Caco-2 (cell line): ENCODE data around the gene TNFRSF4. TPM values are rescaled to one million over a fixed set of nuclear protein-coding genes. Genes with fewer than 3 reads are reported as not detected.

Source experiments
- BruUV-seq: library from RNA; stranded (reverse); fragments of 400-500 nt; replicated peaks from 2 replicates; lab custom pipeline; 2021; lab: Mats Ljungman, UMichigan
- CTCF ChIA-PET: fragments of 300-600 bp; sonication (Branson Sonifier 250); formaldehyde crosslinking; loops from one replicate; lab custom pipeline; 2022; ENCODE audit warnings: antibody characterized with exemption; lab: Charles Lee
- POLR2A ChIA-PET: fragments of 300-600 bp; sonication (Branson Sonifier 250); formaldehyde crosslinking; loops from one replicate; lab custom pipeline; 2022; ENCODE audit warnings: antibody characterized with exemption; lab: Charles Lee
- DNase-seq, 2 experiments: peaks; one replicate each; pipeline versions ENCODE4 v3.0.0 to v3.0.0-alpha.2; 2020 to 2022
- H3K27me3 ChIP-seq: replicated peaks from 2 replicates; pipeline ENCODE4 v1.6.0; 2011; ENCODE audit warnings: low read length; ENCODE audit not compliant: control insufficient read depth, insufficient read depth
- H3K36me3 ChIP-seq: 2 replicates; pipeline ENCODE4 v1.5.1; 2011; ENCODE audit warnings: low read length; ENCODE audit not compliant: control insufficient read depth, insufficient read depth
- H3K4me1 ChIP-seq: fragments of 250-450 bp; sonication (Bioruptor Pico); 2 replicates; pipeline ENCODE4 v1.5.1; 2020; ENCODE audit warnings: mild to moderate bottlenecking
- H3K4me3 ChIP-seq: 2 replicates; pipeline ENCODE4 v1.5.1; 2011; ENCODE audit warnings: low read depth, mild to moderate bottlenecking, control low read depth, low read length
- H3K9me3 ChIP-seq: fragments of 250-450 bp; sonication (Bioruptor Pico); 2 replicates; pipeline ENCODE4 v1.5.1; 2020; ENCODE audit warnings: mild to moderate bottlenecking, moderate library complexity
- H3K27ac Mint-ChIP-seq: one replicate; pipeline ENCODE4 v1.8.0; 2022; ENCODE audit warnings: mixed read lengths; ENCODE audit not compliant: unreplicated experiment
- H3K27me3 Mint-ChIP-seq: one replicate; pipeline ENCODE4 v1.8.0; 2022; ENCODE audit warnings: mixed read lengths; ENCODE audit not compliant: insufficient read depth, unreplicated experiment
- H3K36me3 Mint-ChIP-seq: one replicate; pipeline ENCODE4 v1.8.0; 2022; ENCODE audit warnings: mild to moderate bottlenecking, mixed read lengths; ENCODE audit not compliant: insufficient read depth, unreplicated experiment
- H3K4me1 Mint-ChIP-seq: one replicate; pipeline ENCODE4 v1.8.0; 2022; ENCODE audit warnings: low read depth, mixed read lengths; ENCODE audit not compliant: unreplicated experiment
- H3K4me3 Mint-ChIP-seq: one replicate; pipeline ENCODE4 v1.8.0; 2022; ENCODE audit warnings: mild to moderate bottlenecking, moderate library complexity, mixed read lengths; ENCODE audit not compliant: unreplicated experiment
- H3K9me3 Mint-ChIP-seq: one replicate; pipeline ENCODE4 v1.8.0; 2022; ENCODE audit warnings: mixed read lengths; ENCODE audit not compliant: unreplicated experiment
- CTCF ChIP-seq, 2 experiments: fragments of 200-600 bp in 1 of 2; IDR thresholded peaks; 1 replicate in 1 of 2; 2 replicates in 1 of 2; pipeline versions ENCODE4 v1.5.1 to v1.8.0; 2011 to 2022; ENCODE audit warnings: antibody characterized with exemption in 1 of 2, control low read depth in 1 of 2, inconsistent platforms in 1 of 2, low read depth in 1 of 2, low read length in 1 of 2, mild to moderate bottlenecking in 1 of 2, moderate library complexity in 1 of 2; ENCODE audit not compliant: insufficient read depth in 1 of 2, severe bottlenecking in 1 of 2, unreplicated experiment in 1 of 2
- intact Hi-C: fragments of 100-400 bp; cut with micrococcal nuclease; formaldehyde crosslinking; loops from one replicate; pipeline ENCODE4 v1.10.0; 2022; ENCODE audit not compliant: unreplicated experiment
- total RNA-seq: library from RNA; stranded (reverse); gene quantifications from 2 replicates; pipeline ENCODE4 v1.2.3, GENCODE V29; 2022

Gene TNFRSF4
- total RNA-seq, 1 experiment from 2014 or later = not detected

- no TSS peak for BruUV-seq
- Histone ChIP-seq H3K4me3 (peak within 1 kb of the TSS; percentile 70), H3K36me3 (peaks cover 2% of the 10 kb centered on the region; the same call in 1 of the 2 replicates), H3K4me1 (peaks cover 16% of the 10 kb centered on the region), H3K9me3 (no peaks in the 10 kb centered on the region), H3K27me3 (no peaks in the 10 kb centered on the region)
- no peaks in the 10 kb centered on the region for H3K9me3 Mint-ChIP-seq
- POLR2A ChIA-PET = interaction anchor here (0.6 kb wide), 1 partner anchor 29 kb away, joined by 3 read pairs; no protein-coding TSS in a partner anchor
- intact Hi-C loops = no loop called here
- DNase-seq = no peak
- TF ChIP-seq CTCF (IDR thresholded peaks at IDR 0.05; ENCODE audit: insufficient read depth in 1 of 2, low read depth in 1 of 2, low read length in 1 of 2, severe bottlenecking in 1 of 2, unreplicated experiment in 1 of 2) = no peak
- peak within 1 kb of the TSS; percentile 85 for H3K4me3 Mint-ChIP-seq
- peaks cover 6% of the 10 kb centered on the region for H3K4me1 Mint-ChIP-seq
- H3K36me3 Mint-ChIP-seq = peaks cover 32% of the 10 kb centered on the region
- CTCF ChIA-PET = no interaction called here
- no peaks in the 10 kb centered on the region for H3K27me3 Mint-ChIP-seq
- peak within 1 kb of the TSS; percentile 83 for H3K27ac Mint-ChIP-seq
Measured at GRCh38 chr1:1232208-1232795, 18.3 kb upstream of the TNFRSF4 start, which contains the start of gene B3GALT6. B3GALT6 (plus strand) TSS chr1:1232237; CDS start chr1:1232279, 42 bp downstream.

GRCh38 chr1:1231400-1232207, 17.7 kb upstream of the TNFRSF4 start, which contains the start of gene SDF4:
SDF4 (minus strand) TSS chr1:1232001; CDS start chr1:1228772, 3,229 bp downstream.
- Mint-ChIP-seq H3K27ac (peak within 1 kb of the TSS; percentile 83), H3K4me3 (peak within 1 kb of the TSS; percentile 85), H3K9me3 (no peaks in the 10 kb centered on the region), H3K36me3 (peaks cover 37% of the 10 kb centered on the region), H3K27me3 (no peaks in the 10 kb centered on the region), H3K4me1 (peaks cover 6% of the 10 kb centered on the region)
- Histone ChIP-seq H3K4me1 (peaks cover 9% of the 10 kb centered on the region), H3K9me3 (no peaks in the 10 kb centered on the region), H3K27me3 (no peaks in the 10 kb centered on the region), H3K4me3 (peak within 1 kb of the TSS; percentile 70), H3K36me3 (peaks cover 2% of the 10 kb centered on the region; the same call in 1 of the 2 replicates)
- no TSS peak for BruUV-seq
- DNase-seq = peak; percentile 93 to 94
- CTCF ChIA-PET = interaction anchor here (0.6 to 1.2 kb wide), 5 partner anchors 67 to 274 kb away, joined by 3 to 8 read pairs (median 3); no protein-coding TSS in a partner anchor
- no peak for TF ChIP-seq CTCF (IDR thresholded peaks at IDR 0.05; ENCODE audit: insufficient read depth in 1 of 2, low read depth in 1 of 2, low read length in 1 of 2, severe bottlenecking in 1 of 2, unreplicated experiment in 1 of 2)
- intact Hi-C loops = loop anchor here (2.0 kb wide), 2 partner anchors 69 to 109 kb away; no protein-coding TSS in a partner anchor
- POLR2A ChIA-PET = interaction anchor here (0.5 to 0.9 kb wide), 5 partner anchors 30 to 106 kb away, joined by 3 to 7 read pairs (median 6); partner anchors contain the start of gene UBE2J2
